ENCODE data around the gene IKBIP.
"Not testable (repeated sequence)": the region's sequence is repeated elsewhere in the genome, so short reads cannot be mapped to it uniquely, and the experiment has no call there.

IKBIP gene

GRCh38 chr12:98660521-98660920, 15.9 kb upstream of the IKBIP start:
- no peaks in the 10 kb centered on the region for H3K4me1 ChIP-seq (ENCODE audit: control insufficient read depth, insufficient read depth, low read length)
- H3K27me3 ChIP-seq (ENCODE audit: control insufficient read depth, insufficient read depth, low read length): no peaks in the 10 kb centered on the region
- H3K9ac ChIP-seq (ENCODE audit: low read length): no peak overlapping the region
- H3K9me3 ChIP-seq (ENCODE audit: control insufficient read depth, insufficient read depth, low read depth, low read length): no peaks in the 10 kb centered on the region
- peaks cover 51% of the 10 kb centered on the region for H3K36me3 ChIP-seq (ENCODE audit: control insufficient read depth, insufficient read depth, low read length)
- no peak overlapping the region for H3K27ac ChIP-seq (ENCODE audit: low read depth, low read length)
- H3K4me3 ChIP-seq (ENCODE audit: low read depth, low read length): no peak overlapping the region

GRCh38 chr12:98656289-98657101, 11.9 kb upstream of the IKBIP start:
- Histone ChIP-seq H3K4me1 (ENCODE audit: control insufficient read depth, insufficient read depth, low read length) (no peaks in the 10 kb centered on the region), H3K27me3 (ENCODE audit: control insufficient read depth, insufficient read depth, low read length) (no peaks in the 10 kb centered on the region), H3K36me3 (ENCODE audit: control insufficient read depth, insufficient read depth, low read length) (peaks cover 40% of the 10 kb centered on the region), H3K9ac (ENCODE audit: low read length) (no peak overlapping the region), H3K9me3 (ENCODE audit: control insufficient read depth, insufficient read depth, low read depth, low read length) (no peaks in the 10 kb centered on the region), H3K4me3 (ENCODE audit: low read depth, low read length) (no peak overlapping the region), H3K27ac (ENCODE audit: low read depth, low read length) (no peak overlapping the region)

- H3K9me3 ChIP-seq (ENCODE audit: control insufficient read depth, insufficient read depth, low read depth, low read length): no peaks in the 10 kb centered on the region
- H3K4me3 ChIP-seq (ENCODE audit: low read depth, low read length): no peak overlapping the region
- H3K27ac ChIP-seq (ENCODE audit: low read depth, low read length): no peak overlapping the region
- H3K27me3 ChIP-seq (ENCODE audit: control insufficient read depth, insufficient read depth, low read length): no peaks in the 10 kb centered on the region
- no peaks in the 10 kb centered on the region for H3K4me1 ChIP-seq (ENCODE audit: control insufficient read depth, insufficient read depth, low read length)
- peaks cover 43% of the 10 kb centered on the region for H3K36me3 ChIP-seq (ENCODE audit: control insufficient read depth, insufficient read depth, low read length)
- H3K9ac ChIP-seq (ENCODE audit: low read length): no peak overlapping the region
These were observed 9.4 kb upstream of the IKBIP start for GRCh38 chr12:98653866-98654493.

GRCh38 chr12:98651328-98651727, 6.7 kb upstream of the IKBIP start:
- Histone ChIP-seq H3K9ac (ENCODE audit: low read length) (no peak overlapping the region), H3K27me3 (ENCODE audit: control insufficient read depth, insufficient read depth, low read length) (no peaks in the 10 kb centered on the region), H3K27ac (ENCODE audit: low read depth, low read length) (no peak overlapping the region), H3K4me3 (ENCODE audit: low read depth, low read length) (no peak overlapping the region), H3K4me1 (ENCODE audit: control insufficient read depth, insufficient read depth, low read length) (peaks cover 5% of the 10 kb centered on the region; the same call in 1 of the 2 replicates), H3K9me3 (ENCODE audit: control insufficient read depth, insufficient read depth, low read depth, low read length) (no peaks in the 10 kb centered on the region), H3K36me3 (ENCODE audit: control insufficient read depth, insufficient read depth, low read length) (peaks cover 26% of the 10 kb centered on the region)

GRCh38 chr12:98646294-98647090, 1.9 kb upstream of the IKBIP start:
- H3K9ac ChIP-seq (ENCODE audit: low read length): no peak overlapping the region
- peak overlapping the region; percentile 86 for H3K4me3 ChIP-seq (ENCODE audit: low read depth, low read length)
- H3K27me3 ChIP-seq (ENCODE audit: control insufficient read depth, insufficient read depth, low read length): no peaks in the 10 kb centered on the region
- H3K9me3 ChIP-seq (ENCODE audit: control insufficient read depth, insufficient read depth, low read depth, low read length): no peaks in the 10 kb centered on the region
- H3K4me1 ChIP-seq (ENCODE audit: control insufficient read depth, insufficient read depth, low read length): peaks cover 5% of the 10 kb centered on the region; the same call in 1 of the 2 replicates
- no peak overlapping the region for H3K27ac ChIP-seq (ENCODE audit: low read depth, low read length)
- H3K36me3 ChIP-seq (ENCODE audit: control insufficient read depth, insufficient read depth, low read length): peaks cover 23% of the 10 kb centered on the region

- H3K27ac ChIP-seq (ENCODE audit: low read depth, low read length): no peak overlapping the region
- no peaks in the 10 kb centered on the region for H3K9me3 ChIP-seq (ENCODE audit: control insufficient read depth, insufficient read depth, low read depth, low read length)
- H3K27me3 ChIP-seq (ENCODE audit: control insufficient read depth, insufficient read depth, low read length): no peaks in the 10 kb centered on the region
- peak overlapping the region; percentile 79 for H3K9ac ChIP-seq (ENCODE audit: low read length)
- H3K4me1 ChIP-seq (ENCODE audit: control insufficient read depth, insufficient read depth, low read length): peaks cover 5% of the 10 kb centered on the region; the same call in 1 of the 2 replicates
- H3K4me3 ChIP-seq (ENCODE audit: low read depth, low read length): peak overlapping the region; percentile 86
- peaks cover 22% of the 10 kb centered on the region for H3K36me3 ChIP-seq (ENCODE audit: control insufficient read depth, insufficient read depth, low read length)
These were observed 1.0 kb upstream of the IKBIP start for GRCh38 chr12:98645572-98646067.

- Histone ChIP-seq H3K27me3 (ENCODE audit: control insufficient read depth, insufficient read depth, low read length) (no peaks in the 10 kb centered on the region), H3K36me3 (ENCODE audit: control insufficient read depth, insufficient read depth, low read length) (peaks cover 11% of the 10 kb centered on the region), H3K27ac (ENCODE audit: low read depth, low read length) (peak overlapping the region; percentile 48; the same call in 1 of the 2 replicates), H3K4me1 (ENCODE audit: control insufficient read depth, insufficient read depth, low read length) (peaks cover 5% of the 10 kb centered on the region; the same call in 1 of the 2 replicates), H3K9ac (ENCODE audit: low read length) (peak overlapping the region; percentile 79), H3K4me3 (ENCODE audit: low read depth, low read length) (peak overlapping the region; percentile 86), H3K9me3 (ENCODE audit: control insufficient read depth, insufficient read depth, low read depth, low read length) (no peaks in the 10 kb centered on the region)
These were observed 216 bp downstream of the IKBIP start for GRCh38 chr12:98644433-98644711.

- not testable (repeated sequence) for H3K27ac ChIP-seq (ENCODE audit: low read depth, low read length); H3K9ac ChIP-seq (ENCODE audit: low read length); H3K27me3 ChIP-seq (ENCODE audit: control insufficient read depth, insufficient read depth, low read length); H3K9me3 ChIP-seq (ENCODE audit: control insufficient read depth, insufficient read depth, low read depth, low read length); H3K4me3 ChIP-seq (ENCODE audit: low read depth, low read length); H3K36me3 ChIP-seq (ENCODE audit: control insufficient read depth, insufficient read depth, low read length); H3K4me1 ChIP-seq (ENCODE audit: control insufficient read depth, insufficient read depth, low read length)
These were observed 1.8 kb downstream of the IKBIP start for GRCh38 chr12:98642801-98643200.

- no peaks in the 10 kb centered on the region for H3K36me3 ChIP-seq (ENCODE audit: control insufficient read depth, insufficient read depth, low read length)
- H3K4me3 ChIP-seq (ENCODE audit: low read depth, low read length): no peak overlapping the region
- no peak overlapping the region for H3K9ac ChIP-seq (ENCODE audit: low read length)
- H3K9me3 ChIP-seq (ENCODE audit: control insufficient read depth, insufficient read depth, low read depth, low read length): no peaks in the 10 kb centered on the region
- no peaks in the 10 kb centered on the region for H3K27me3 ChIP-seq (ENCODE audit: control insufficient read depth, insufficient read depth, low read length)
- no peaks in the 10 kb centered on the region for H3K4me1 ChIP-seq (ENCODE audit: control insufficient read depth, insufficient read depth, low read length)
- H3K27ac ChIP-seq (ENCODE audit: low read depth, low read length): no peak overlapping the region
These were observed 5.1 kb downstream of the IKBIP start for GRCh38 chr12:98639491-98639890.

GRCh38 chr12:98638009-98638408, 6.6 kb downstream of the IKBIP start:
- no peaks in the 10 kb centered on the region for H3K9me3 ChIP-seq (ENCODE audit: control insufficient read depth, insufficient read depth, low read depth, low read length)
- no peak overlapping the region for H3K27ac ChIP-seq (ENCODE audit: low read depth, low read length)
- H3K4me1 ChIP-seq (ENCODE audit: control insufficient read depth, insufficient read depth, low read length): no peaks in the 10 kb centered on the region
- peaks cover 2% of the 10 kb centered on the region for H3K36me3 ChIP-seq (ENCODE audit: control insufficient read depth, insufficient read depth, low read length)
- no peak overlapping the region for H3K9ac ChIP-seq (ENCODE audit: low read length)
- no peak overlapping the region for H3K4me3 ChIP-seq (ENCODE audit: low read depth, low read length)
- H3K27me3 ChIP-seq (ENCODE audit: control insufficient read depth, insufficient read depth, low read length): no peaks in the 10 kb centered on the region

- H3K36me3 ChIP-seq (ENCODE audit: control insufficient read depth, insufficient read depth, low read length): peaks cover 6% of the 10 kb centered on the region
- no peak overlapping the region for H3K27ac ChIP-seq (ENCODE audit: low read depth, low read length)
These were observed 7.5 kb downstream of the IKBIP start for GRCh38 chr12:98637068-98637467.

More at GRCh38 chr12:98637068-98637467, 7.5 kb downstream of the IKBIP start:
- Histone ChIP-seq H3K9me3 (ENCODE audit: control insufficient read depth, insufficient read depth, low read depth, low read length) (no peaks in the 10 kb centered on the region), H3K27me3 (ENCODE audit: control insufficient read depth, insufficient read depth, low read length) (no peaks in the 10 kb centered on the region), H3K4me3 (ENCODE audit: low read depth, low read length) (no peak overlapping the region), H3K4me1 (ENCODE audit: control insufficient read depth, insufficient read depth, low read length) (no peaks in the 10 kb centered on the region), H3K9ac (ENCODE audit: low read length) (no peak overlapping the region)

Measured in HUES6 (cell line).